ENCODE results near the gene SLC25A23.
A peak's percentile ranks its signal among the peaks of the same experiment; 100 is the strongest.

Gene SLC25A23

DNA sequence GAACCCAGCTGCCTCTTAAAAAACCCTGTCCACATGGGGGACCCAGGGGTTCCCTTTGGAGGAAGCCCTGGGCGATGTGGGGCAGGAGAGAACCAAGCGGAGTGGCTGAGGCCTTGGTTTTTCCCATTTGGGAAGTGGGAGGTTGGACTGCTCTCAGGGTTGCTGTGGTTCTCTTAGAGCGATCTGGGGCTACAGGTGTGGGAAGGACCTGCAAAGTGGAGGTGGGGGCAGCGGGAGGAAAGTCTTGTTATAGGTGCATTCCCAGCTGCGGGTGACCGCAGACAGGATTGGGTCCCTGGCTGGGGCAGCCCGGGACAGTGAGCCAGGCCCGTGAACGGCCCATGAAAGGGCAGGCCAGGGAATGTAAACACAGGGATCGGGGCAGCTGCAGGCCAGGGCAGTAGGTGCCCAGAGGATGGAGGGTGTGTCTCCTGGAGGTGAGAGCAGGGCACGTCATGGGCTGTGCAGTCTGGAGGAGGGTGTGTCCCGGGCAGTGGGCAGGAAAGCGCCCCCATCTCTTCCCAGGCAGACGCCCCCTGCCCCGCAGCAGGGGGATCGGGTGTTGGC, 814 bp downstream of the SLC25A23 start (continued):
- TF ChIP-seq, protein P1, sequence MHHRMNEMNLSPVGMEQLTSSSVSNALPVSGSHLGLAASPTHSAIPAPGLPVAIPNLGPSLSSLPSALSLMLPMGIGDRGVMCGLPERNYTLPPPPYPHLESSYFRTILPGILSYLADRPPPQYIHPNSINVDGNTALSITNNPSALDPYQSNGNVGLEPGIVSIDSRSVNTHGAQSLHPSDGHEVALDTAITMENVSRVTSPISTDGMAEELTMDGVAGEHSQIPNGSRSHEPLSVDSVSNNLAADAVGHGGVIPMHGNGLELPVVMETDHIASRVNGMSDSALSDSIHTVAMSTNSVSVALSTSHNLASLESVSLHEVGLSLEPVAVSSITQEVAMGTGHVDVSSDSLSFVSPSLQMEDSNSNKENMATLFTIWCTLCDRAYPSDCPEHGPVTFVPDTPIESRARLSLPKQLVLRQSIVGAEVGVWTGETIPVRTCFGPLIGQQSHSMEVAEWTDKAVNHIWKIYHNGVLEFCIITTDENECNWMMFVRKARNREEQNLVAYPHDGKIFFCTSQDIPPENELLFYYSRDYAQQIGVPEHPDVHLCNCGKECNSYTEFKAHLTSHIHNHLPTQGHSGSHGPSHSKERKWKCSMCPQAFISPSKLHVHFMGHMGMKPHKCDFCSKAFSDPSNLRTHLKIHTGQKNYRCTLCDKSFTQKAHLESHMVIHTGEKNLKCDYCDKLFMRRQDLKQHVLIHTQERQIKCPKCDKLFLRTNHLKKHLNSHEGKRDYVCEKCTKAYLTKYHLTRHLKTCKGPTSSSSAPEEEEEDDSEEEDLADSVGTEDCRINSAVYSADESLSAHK (tag by site-specific recombination; IDR thresholded peaks at IDR 0.05) = no peak
- TF ChIP-seq TCF7L2 (IDR thresholded peaks at IDR 0.05; ENCODE audit: borderline replicate concordance, low read depth, low read length) (no peak), ZNF558 (tag by site-specific recombination; IDR thresholded peaks at IDR 0.05) (no peak), ZIC2 (tag by site-specific recombination; IDR thresholded peaks at IDR 0.05) (no peak), SCRT1 (tag by site-specific recombination; IDR thresholded peaks at IDR 0.05; ENCODE audit: borderline replicate concordance) (0 out of 2 replicates have a peak, but pooled peaks have one; percentile 16), KLF10 (tag by site-specific recombination; IDR thresholded peaks at IDR 0.05) (peak; percentile 74), ZNF2 (tag by site-specific recombination; IDR thresholded peaks at IDR 0.05) (no peak), ZNF433 (tag by site-specific recombination; IDR thresholded peaks at IDR 0.05; ENCODE audit: low read depth) (no peak), ZBTB48 (tag by site-specific recombination; IDR thresholded peaks at IDR 0.05) (peak; percentile 87), SP3 (tag by site-specific recombination; IDR thresholded peaks at IDR 0.05) (peak; percentile 0; the same call in 1 of the 2 replicates)

DNA sequence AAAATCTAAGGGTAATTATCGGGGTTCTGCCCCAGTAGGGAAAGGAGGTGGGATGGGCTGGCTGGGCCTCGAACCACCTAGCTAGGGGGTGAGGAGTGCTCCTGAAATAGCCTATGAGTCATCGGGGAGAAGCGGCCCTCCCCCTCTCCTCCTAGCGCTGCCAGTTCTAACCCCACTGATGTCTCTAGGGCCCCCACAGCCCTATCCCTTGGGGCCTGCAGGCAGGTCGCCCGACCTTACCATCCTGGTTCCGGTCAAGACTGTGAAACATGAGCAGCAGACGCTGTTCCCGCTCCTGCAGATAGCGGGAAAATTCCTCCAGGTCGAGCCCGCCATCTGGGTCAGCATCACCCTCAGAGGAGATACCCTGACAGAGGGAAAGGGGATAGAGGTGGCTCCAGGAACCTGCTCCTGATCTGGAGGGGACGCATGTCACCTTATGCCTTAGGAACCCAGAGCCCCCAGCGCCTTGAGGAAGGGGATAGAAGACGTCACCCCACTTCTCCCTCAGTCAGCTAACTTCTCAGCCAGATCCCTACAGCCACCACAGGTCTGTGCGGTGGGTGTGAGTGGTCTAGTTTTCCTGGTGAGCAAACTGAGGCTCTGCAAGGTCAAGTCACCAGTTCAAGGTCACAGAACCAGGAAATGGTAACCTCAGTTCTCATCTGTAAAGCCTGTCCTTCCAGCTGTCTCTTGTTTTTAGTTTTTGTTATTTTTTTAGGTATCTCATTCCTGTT, 1.5 kb downstream of the SLC25A23 start:
- no peak overlapping the region for H3K4me3 ChIP-seq (ENCODE audit: low read depth, low read length)
- no peaks in the 10 kb centered on the region for H3K4me1 ChIP-seq (ENCODE audit: control insufficient read depth, insufficient read depth, low read length)
- ChIA-PET POLR2A (no interaction called here), CTCF (interaction anchor here (0.7 kb wide), 1 partner anchor 85 kb away, joined by 3 read pairs; no protein-coding TSS in a partner anchor)
- peaks cover 0 to 42% of the 10 kb centered on the region in 2 experiments; a peak in 2 of 3 replicates for H3K36me3 ChIP-seq (ENCODE audit: control insufficient read depth in 2 of 2, insufficient read depth in 1 of 2, low read length in 2 of 2)
- no peaks in the 10 kb centered on the region for H3K9me3 ChIP-seq (ENCODE audit: control insufficient read depth, insufficient read depth, low read depth, low read length)
- no peak overlapping the region for H3K27ac ChIP-seq (ENCODE audit: extremely low read depth, low read depth, low read length)
- TF ChIP-seq MYNN (tag by site-specific recombination; IDR thresholded peaks at IDR 0.05; ENCODE audit: borderline replicate concordance) = no peak
- no peak for TF ChIP-seq ZBTB20 (tag by site-specific recombination; IDR thresholded peaks at IDR 0.05)
- TF ChIP-seq ZNF830 (tag by site-specific recombination; IDR thresholded peaks at IDR 0.05; ENCODE audit: low read depth) = no peak
- TF ChIP-seq, protein P2, sequence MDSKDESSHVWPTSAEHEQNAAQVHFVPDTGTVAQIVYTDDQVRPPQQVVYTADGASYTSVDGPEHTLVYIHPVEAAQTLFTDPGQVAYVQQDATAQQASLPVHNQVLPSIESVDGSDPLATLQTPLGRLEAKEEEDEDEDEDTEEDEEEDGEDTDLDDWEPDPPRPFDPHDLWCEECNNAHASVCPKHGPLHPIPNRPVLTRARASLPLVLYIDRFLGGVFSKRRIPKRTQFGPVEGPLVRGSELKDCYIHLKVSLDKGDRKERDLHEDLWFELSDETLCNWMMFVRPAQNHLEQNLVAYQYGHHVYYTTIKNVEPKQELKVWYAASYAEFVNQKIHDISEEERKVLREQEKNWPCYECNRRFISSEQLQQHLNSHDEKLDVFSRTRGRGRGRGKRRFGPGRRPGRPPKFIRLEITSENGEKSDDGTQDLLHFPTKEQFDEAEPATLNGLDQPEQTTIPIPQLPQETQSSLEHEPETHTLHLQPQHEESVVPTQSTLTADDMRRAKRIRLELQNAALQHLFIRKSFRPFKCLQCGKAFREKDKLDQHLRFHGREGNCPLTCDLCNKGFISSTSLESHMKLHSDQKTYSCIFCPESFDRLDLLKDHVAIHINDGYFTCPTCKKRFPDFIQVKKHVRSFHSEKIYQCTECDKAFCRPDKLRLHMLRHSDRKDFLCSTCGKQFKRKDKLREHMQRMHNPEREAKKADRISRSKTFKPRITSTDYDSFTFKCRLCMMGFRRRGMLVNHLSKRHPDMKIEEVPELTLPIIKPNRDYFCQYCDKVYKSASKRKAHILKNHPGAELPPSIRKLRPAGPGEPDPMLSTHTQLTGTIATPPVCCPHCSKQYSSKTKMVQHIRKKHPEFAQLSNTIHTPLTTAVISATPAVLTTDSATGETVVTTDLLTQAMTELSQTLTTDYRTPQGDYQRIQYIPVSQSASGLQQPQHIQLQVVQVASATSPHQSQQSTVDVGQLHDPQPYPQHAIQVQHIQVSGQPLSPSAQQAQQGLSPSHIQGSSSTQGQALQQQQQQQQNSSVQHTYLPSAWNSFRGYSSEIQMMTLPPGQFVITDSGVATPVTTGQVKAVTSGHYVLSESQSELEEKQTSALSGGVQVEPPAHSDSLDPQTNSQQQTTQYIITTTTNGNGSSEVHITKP (tag by site-specific recombination; IDR thresholded peaks at IDR 0.05) = no peak
- peak; percentile 55 for TF ChIP-seq GLIS1 (tag by site-specific recombination; IDR thresholded peaks at IDR 0.05)
- no peak for TF ChIP-seq ZFHX2 (tag by site-specific recombination; conservative IDR thresholded peaks at IDR 0.05)
- TF ChIP-seq OVOL3 (tag by site-specific recombination; IDR thresholded peaks at IDR 0.05) = no peak
- 0 out of 2 replicates have a peak, but pooled peaks have one; percentile 27 for TF ChIP-seq ZNF394 (tag by site-specific recombination; IDR thresholded peaks at IDR 0.05; ENCODE audit: borderline replicate concordance)
- TF ChIP-seq ZBTB48 (tag by site-specific recombination; IDR thresholded peaks at IDR 0.05) = peak; percentile 65; the same call in 1 of the 2 replicates
- no peak for TF ChIP-seq ZNF214 (tag by site-specific recombination; IDR thresholded peaks at IDR 0.05; ENCODE audit: borderline replicate concordance)
- TF ChIP-seq, protein P3, sequence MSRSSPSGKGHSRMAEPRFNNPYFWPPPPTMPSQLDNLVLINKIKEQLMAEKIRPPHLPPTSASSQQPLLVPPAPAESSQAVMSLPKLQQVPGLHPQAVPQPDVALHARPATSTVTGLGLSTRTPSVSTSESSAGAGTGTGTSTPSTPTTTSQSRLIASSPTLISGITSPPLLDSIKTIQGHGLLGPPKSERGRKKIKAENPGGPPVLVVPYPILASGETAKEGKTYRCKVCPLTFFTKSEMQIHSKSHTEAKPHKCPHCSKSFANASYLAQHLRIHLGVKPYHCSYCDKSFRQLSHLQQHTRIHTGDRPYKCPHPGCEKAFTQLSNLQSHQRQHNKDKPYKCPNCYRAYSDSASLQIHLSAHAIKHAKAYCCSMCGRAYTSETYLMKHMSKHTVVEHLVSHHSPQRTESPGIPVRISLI (tag by site-specific recombination; IDR thresholded peaks at IDR 0.05) = no peak
- TF ChIP-seq ZNF555 (tag by site-specific recombination; conservative IDR thresholded peaks at IDR 0.05) = no peak
- TF ChIP-seq ZNF24 (tag by site-specific recombination; IDR thresholded peaks at IDR 0.05) = peak; percentile 22; the same call in 1 of the 2 replicates
- TF ChIP-seq ZBTB8A (tag by site-specific recombination; IDR thresholded peaks at IDR 0.05) = no peak
- TF ChIP-seq ZFP37 (tag by site-specific recombination; IDR thresholded peaks at IDR 0.05) = no peak
- no peak for TF ChIP-seq BCL11B (tag by site-specific recombination; IDR thresholded peaks at IDR 0.05; ENCODE audit: low read depth)
- TF ChIP-seq, protein P4, sequence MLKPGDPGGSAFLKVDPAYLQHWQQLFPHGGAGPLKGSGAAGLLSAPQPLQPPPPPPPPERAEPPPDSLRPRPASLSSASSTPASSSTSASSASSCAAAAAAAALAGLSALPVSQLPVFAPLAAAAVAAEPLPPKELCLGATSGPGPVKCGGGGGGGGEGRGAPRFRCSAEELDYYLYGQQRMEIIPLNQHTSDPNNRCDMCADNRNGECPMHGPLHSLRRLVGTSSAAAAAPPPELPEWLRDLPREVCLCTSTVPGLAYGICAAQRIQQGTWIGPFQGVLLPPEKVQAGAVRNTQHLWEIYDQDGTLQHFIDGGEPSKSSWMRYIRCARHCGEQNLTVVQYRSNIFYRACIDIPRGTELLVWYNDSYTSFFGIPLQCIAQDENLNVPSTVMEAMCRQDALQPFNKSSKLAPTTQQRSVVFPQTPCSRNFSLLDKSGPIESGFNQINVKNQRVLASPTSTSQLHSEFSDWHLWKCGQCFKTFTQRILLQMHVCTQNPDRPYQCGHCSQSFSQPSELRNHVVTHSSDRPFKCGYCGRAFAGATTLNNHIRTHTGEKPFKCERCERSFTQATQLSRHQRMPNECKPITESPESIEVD (tag by site-specific recombination; IDR thresholded peaks at IDR 0.05) = no peak
- peak; percentile 45 for TF ChIP-seq ZNF335 (tag by site-specific recombination; conservative IDR thresholded peaks at IDR 0.05)

All from HEK293 (cell line).